Stimulated activated naive CD8-positive, alpha-beta T cell treated with anti-CD3 and anti-CD28 coated beads, Interleukin-15, amount 100 ng/mL, for 72 hours (primary cell): ENCODE measurements around the gene LGALS1.

ENCODE experiments used
- ATAC-seq: fragments of 150-1000 bp; cut with Tn5 transposase; 2 replicates; pipeline ENCODE4 v1.10.0; 2021; ENCODE audit warnings: mild to moderate bottlenecking, moderate library complexity
- DNase-seq, 2 donors: peaks; one replicate each; pipeline ENCODE4 v3.0.0; 2021 to 2022
- H3K27ac Mint-ChIP-seq, 2 donors: one replicate each; pipeline ENCODE4 v1.8.0; 2022; ENCODE audit warnings: mild to moderate bottlenecking in 2 of 2, mixed read lengths in 2 of 2, moderate library complexity in 2 of 2
- H3K27me3 Mint-ChIP-seq: one replicate; pipeline ENCODE4 v1.8.0; 2022; ENCODE audit warnings: mixed read lengths
- H3K4me1 Mint-ChIP-seq: one replicate; pipeline ENCODE4 v1.8.0; 2022; ENCODE audit warnings: mild to moderate bottlenecking, mixed read lengths
- H3K4me3 Mint-ChIP-seq, 2 donors: one replicate each; pipeline ENCODE4 v1.8.0; 2022; ENCODE audit warnings: mild to moderate bottlenecking in 2 of 2, mixed read lengths in 2 of 2, moderate library complexity in 1 of 2
- H3K9me3 Mint-ChIP-seq, 2 donors: one replicate each; pipeline ENCODE4 v1.8.0; 2022; ENCODE audit warnings: mixed read lengths in 2 of 2

LGALS1 gene

DNA sequence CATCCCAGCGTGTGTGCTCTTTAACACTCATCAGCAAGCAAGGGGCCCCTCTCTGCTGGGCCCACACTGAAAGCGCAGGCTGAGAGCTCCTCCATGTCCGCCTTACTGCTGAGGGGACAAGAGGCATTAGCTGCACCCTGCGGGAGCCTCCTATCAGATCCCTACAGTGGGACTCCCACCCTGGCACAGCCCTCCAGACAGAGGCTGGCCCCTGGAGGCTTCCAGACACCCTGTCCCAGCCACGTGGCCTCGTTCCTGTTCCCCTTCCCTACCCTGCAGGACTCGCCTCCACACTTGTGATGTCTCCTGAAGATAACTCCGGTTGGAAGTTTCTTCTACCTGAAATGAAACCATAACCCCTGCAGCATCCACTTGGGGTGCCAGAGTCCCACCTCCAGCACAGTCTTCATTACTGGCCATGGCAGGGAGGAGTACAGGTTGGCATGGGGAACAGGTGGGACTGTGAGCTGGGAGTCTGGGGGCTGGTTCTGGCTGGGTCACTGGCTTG is 41.0 kb upstream of the LGALS1 start:
- peak in 1 of 2 donors; percentile 40 for DNase-seq
- H3K4me1 Mint-ChIP-seq: peaks cover 88% of the 10 kb centered on the region
- ATAC-seq: no peak

DNA sequence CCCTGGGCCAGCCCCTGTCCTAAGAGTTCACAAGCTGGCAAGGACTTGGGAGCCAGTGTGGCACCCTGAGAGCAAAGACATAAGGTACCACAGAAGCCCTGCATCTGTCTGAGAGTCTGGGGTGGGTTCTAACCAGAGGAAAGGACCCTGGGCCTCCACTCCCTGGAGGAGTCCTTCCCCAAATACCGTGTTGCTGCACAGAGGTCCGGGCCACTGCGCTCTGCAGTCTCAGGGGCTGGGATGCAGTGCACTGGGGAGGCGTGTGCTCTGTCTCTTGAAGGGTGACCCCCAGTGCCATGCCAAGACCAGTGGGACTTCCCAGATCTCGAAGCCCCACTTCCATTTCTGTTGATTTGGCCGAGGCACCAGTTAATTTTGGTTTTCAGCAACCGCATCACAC is 40.3 kb upstream of the LGALS1 start:
- ATAC-seq: no peak
- Mint-ChIP-seq H3K4me3 (peak overlapping the region; percentile 73 to 86), H3K4me1 (peaks cover 86% of the 10 kb centered on the region), H3K27ac (peak overlapping the region in 1 of 2 donors; percentile 91), H3K9me3 (no peaks in the 10 kb centered on the region), H3K27me3 (no peaks in the 10 kb centered on the region)
- DNase-seq: no peak

More for the DNA sequence above, 41.0 kb upstream of the LGALS1 start:
- Mint-ChIP-seq H3K27me3 (no peaks in the 10 kb centered on the region), H3K4me3 (peak overlapping the region; percentile 73 to 86), H3K27ac (peak overlapping the region; percentile 64 to 91), H3K9me3 (no peaks in the 10 kb centered on the region)

DNA sequence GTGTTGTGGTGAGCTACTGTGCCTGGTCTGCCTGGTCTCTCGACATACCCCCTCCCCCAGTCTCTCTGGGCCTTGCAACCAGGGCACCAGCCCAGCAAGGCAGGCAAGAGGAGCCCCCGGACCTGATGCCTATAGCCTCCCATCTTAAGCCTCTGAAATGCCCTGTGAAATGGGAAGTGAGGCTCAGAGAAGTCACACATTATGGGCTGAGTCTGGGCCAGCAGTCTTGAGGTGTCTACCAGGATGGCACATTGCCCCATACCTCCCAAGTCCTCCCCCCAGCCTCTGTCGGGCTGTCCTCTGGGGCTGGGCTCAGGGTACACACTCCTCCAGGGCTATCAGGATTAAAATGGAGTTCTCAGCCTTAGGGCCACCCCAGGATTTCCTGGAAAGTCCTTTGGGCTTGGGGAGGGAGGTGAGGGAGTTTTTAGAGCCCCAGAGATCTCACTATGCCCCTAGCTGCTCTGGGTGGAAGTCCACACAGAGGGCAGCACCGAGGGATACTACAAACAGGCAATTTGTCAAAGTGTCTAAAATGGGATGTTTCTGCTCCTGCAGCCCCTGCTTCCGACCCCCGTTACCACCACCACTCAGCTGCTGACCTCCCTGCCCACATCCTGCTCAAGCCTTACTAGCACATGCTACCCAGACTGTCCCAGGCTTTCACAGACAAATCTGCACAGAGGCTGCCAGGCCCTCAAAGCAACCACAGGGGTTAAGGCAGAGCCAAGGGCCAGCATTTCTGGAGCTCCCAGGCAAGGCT is 39.1 kb upstream of the LGALS1 start:
- DNase-seq (peak in 1 of 2 donors; percentile 57), ATAC-seq (no peak)
- Mint-ChIP-seq H3K4me1 (peaks cover 89% of the 10 kb centered on the region), H3K27me3 (no peaks in the 10 kb centered on the region), H3K9me3 (no peaks in the 10 kb centered on the region), H3K27ac (peak overlapping the region; percentile 12 to 88), H3K4me3 (peak overlapping the region in 1 of 2 donors; percentile 71)

DNA sequence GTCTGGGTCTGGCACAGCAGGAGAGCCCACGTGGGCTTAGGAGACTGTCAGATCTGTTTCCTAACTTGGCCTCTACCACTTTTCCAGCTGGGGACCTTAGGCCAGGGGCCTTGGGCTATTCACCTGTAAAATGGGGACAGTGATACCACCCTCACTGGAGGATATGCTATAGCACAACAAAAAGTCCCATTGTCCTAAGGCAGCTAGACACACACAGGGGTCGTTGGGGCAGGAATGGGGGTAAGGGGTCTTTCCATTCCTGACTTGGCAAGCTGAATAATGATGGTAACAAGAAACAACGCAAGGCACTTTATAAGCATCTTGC is 38.5 kb upstream of the LGALS1 start:
- peaks cover 89% of the 10 kb centered on the region for H3K4me1 Mint-ChIP-seq
- peak overlapping the region in 1 of 2 donors; percentile 71 for H3K4me3 Mint-ChIP-seq
- H3K27ac Mint-ChIP-seq: peak overlapping the region in 1 of 2 donors; percentile 88
- no peaks in the 10 kb centered on the region for H3K9me3 Mint-ChIP-seq
- H3K27me3 Mint-ChIP-seq: no peaks in the 10 kb centered on the region
- ATAC-seq: no peak
- DNase-seq: no peak

DNA sequence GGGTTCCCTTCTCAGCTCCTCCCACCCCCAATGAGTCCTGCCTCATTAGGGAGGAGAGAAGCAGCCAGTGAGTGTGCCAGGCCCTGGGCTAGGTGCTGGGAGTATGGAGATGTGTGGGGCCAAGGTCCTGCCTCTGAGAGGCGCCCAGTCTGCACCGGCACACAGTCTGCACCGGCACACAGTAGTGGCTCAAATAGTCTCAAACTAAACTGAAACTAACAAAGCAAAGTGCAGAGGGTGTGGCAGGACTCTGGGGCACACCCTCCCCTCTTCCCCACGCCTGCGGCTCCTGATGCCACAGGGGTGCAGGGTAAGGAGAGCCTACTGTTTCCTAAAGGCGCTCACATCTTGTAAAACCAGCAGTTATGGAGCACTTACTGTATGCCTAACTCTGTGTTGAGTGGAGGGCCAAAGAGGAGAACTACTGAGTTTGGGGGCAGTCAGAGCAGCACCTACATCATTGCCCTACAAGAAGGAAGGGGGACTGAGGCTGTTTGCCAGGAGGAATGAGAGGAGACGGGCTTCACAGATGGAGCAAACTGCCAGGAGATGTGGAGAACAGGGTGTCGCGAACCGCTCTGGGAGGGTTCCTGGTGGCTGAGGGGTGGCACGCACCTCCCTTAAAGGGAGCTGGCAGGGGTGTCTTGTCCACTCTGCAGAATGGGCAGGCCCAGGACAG is 36.9 kb upstream of the LGALS1 start:
- DNase-seq: peak; percentile 42 to 44
- H3K27ac Mint-ChIP-seq: peak overlapping the region; percentile 46 to 61

DNA sequence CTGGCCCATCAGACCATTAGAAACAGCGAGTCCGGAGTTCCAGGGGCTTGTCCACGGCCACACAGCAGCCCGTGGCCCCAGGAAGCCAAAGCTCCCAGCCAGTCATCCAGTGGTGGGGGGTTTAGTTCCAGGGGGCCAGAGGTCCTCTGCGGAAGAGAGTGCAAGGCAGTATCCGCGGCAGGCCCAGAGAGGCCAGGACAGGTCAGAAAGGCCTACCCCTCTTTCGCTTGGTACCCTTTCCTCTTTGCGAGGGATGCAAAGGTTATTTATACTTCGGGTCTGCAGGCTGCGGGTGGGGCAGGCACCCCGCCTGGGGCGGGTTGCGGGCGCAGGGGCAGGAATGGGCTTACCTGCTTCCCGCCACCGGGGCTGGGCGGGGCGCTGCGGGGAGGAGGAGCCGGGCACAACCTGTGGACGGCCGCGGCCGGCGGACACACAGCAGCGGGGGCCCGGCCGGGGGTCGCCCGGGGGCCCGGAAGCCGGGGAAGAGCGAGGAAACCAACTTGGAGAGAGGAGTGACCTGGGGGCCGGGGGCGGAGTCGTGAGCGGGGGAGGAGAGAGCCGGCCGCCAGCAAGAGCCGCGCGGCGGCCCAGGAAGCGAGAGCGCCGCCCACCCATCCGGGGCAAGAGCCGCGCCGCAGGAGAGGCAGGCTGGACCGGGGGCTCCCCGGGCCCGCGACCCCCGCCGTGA is 36.2 kb upstream of the LGALS1 start, which contains the start of gene SH3BP1:
TSS of gene SH3BP1 (plus strand) at position 600 of the 691 bp plus-strand sequence. CDS start 119 bp downstream, outside the sequence.
- peak; percentile 52 for ATAC-seq
- Mint-ChIP-seq H3K9me3 (no peaks in the 10 kb centered on the region), H3K4me1 (peaks cover 89% of the 10 kb centered on the region)

More for the DNA sequence above, 36.9 kb upstream of the LGALS1 start:
- Mint-ChIP-seq H3K4me3 (peak overlapping the region; percentile 98), H3K9me3 (no peaks in the 10 kb centered on the region), H3K4me1 (peaks cover 89% of the 10 kb centered on the region), H3K27me3 (no peaks in the 10 kb centered on the region)
- peak; percentile 15 for ATAC-seq

DNA sequence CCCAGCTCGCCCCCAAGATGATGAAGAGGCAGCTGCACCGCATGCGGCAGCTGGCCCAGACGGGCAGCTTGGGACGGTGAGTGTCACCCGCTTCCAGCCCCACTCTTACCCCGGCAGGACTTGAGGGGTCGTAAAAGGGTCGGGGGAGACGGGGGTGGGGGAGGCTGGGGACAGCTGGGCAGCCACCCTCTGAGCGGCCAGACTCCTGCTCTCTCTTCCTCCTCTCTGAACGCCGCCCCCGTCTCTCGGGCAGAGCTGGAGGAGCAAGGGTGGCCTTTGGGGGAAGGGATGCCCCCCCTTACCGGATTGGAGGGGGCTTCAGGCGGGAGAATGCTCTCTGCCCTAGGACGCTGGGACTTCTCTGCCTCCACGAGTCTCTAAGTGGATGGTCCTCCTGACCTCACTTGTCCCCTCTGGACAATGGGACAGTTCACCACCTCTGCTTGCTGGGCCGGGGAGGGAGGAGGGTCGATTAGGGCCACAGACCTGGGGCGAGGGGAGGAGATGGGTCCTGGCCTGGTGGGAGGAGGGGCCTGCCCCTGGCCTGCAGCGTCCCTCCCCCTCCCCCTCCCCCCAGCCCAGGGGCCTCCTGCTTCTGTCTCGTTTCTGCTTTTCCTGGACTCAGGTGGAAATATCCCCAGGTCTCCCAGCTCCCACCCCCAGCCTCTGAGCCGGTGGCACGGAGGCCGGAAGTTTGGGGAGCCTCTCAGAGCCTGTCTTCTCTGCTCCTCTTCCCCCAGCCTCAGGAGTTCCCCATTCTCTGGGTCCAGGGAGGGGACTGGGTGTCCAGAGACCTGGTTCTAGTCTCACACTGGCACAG is 35.5 kb upstream of the LGALS1 start:
- DNase-seq (peak in 1 of 2 donors; percentile 35), ATAC-seq (peak; percentile 9)
- H3K4me1 Mint-ChIP-seq: peaks cover 89% of the 10 kb centered on the region
- H3K27me3 Mint-ChIP-seq: no peaks in the 10 kb centered on the region
- H3K9me3 Mint-ChIP-seq: no peaks in the 10 kb centered on the region
- H3K27ac Mint-ChIP-seq: peak overlapping the region; percentile 98 to 99
- H3K4me3 Mint-ChIP-seq: peak overlapping the region; percentile 98

More for the DNA sequence above, 36.2 kb upstream of the LGALS1 start, which contains the start of gene SH3BP1:
- peak within 1 kb of the TSS; percentile 98 to 99 for H3K27ac Mint-ChIP-seq
- H3K4me3 Mint-ChIP-seq: peak within 1 kb of the TSS; percentile 98
- DNase-seq: peak; percentile 60 to 64
- H3K27me3 Mint-ChIP-seq: no peaks in the 10 kb centered on the region

GRCh38 chr22:37640591-37641560 is 34.6 kb upstream of the LGALS1 start:
- H3K4me1 Mint-ChIP-seq: peaks cover 81% of the 10 kb centered on the region

GRCh38 chr22:37641561-37641949 is 33.9 kb upstream of the LGALS1 start:
- ATAC-seq (no peak), DNase-seq (no peak)
- Mint-ChIP-seq H3K27me3 (no peaks in the 10 kb centered on the region), H3K4me3 (peak overlapping the region; percentile 98), H3K4me1 (peaks cover 77% of the 10 kb centered on the region), H3K27ac (peak overlapping the region in 1 of 2 donors; percentile 2), H3K9me3 (no peaks in the 10 kb centered on the region)

More at GRCh38 chr22:37640591-37641560, 34.6 kb upstream of the LGALS1 start:
- Mint-ChIP-seq H3K27me3 (no peaks in the 10 kb centered on the region), H3K9me3 (no peaks in the 10 kb centered on the region), H3K4me3 (peak overlapping the region; percentile 98), H3K27ac (peak overlapping the region; percentile 98 to 99)
- no peak for DNase-seq
- ATAC-seq: no peak

GRCh38 chr22:37643225-37643847 is 32.1 kb upstream of the LGALS1 start:
- Mint-ChIP-seq H3K27me3 (no peaks in the 10 kb centered on the region), H3K27ac (peak overlapping the region in 1 of 2 donors; percentile 59), H3K9me3 (no peaks in the 10 kb centered on the region), H3K4me3 (peak overlapping the region; percentile 36 to 56), H3K4me1 (peaks cover 66% of the 10 kb centered on the region)
- ATAC-seq (peak; percentile 73), DNase-seq (peak; percentile 84 to 85)

DNA sequence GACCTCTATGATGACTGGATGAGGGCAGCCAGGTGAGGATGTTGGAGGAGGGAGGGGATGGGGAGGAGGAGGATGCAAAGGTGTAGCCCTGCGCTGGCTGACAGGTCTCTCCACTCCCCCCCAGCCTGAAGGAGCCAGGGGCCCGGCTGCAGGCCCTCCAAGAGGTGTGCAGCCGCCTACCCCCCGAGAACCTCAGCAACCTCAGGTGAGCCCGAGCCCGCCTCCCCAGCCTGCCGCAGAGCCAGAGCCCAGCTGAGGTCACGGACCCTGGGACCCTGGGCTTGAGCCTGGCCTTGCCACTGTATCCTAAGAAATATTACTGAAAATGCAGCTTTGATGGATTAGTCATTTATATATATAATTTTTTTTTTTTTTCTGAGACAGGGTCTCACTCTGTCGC is 28.1 kb upstream of the LGALS1 start:
- no peak overlapping the region for H3K4me3 Mint-ChIP-seq
- peak overlapping the region in 1 of 2 donors; percentile 6 for H3K27ac Mint-ChIP-seq
- no peaks in the 10 kb centered on the region for H3K9me3 Mint-ChIP-seq
- no peaks in the 10 kb centered on the region for H3K27me3 Mint-ChIP-seq
- DNase-seq: no peak
- no peak for ATAC-seq
- peaks cover 36% of the 10 kb centered on the region for H3K4me1 Mint-ChIP-seq

GRCh38 chr22:37647928-37648327 is 27.5 kb upstream of the LGALS1 start:
- Mint-ChIP-seq H3K4me1 (peaks cover 30% of the 10 kb centered on the region), H3K27ac (peak overlapping the region in 1 of 2 donors; percentile 6), H3K4me3 (no peak overlapping the region), H3K27me3 (no peaks in the 10 kb centered on the region), H3K9me3 (no peaks in the 10 kb centered on the region)
- ATAC-seq (no peak), DNase-seq (no peak)

DNA sequence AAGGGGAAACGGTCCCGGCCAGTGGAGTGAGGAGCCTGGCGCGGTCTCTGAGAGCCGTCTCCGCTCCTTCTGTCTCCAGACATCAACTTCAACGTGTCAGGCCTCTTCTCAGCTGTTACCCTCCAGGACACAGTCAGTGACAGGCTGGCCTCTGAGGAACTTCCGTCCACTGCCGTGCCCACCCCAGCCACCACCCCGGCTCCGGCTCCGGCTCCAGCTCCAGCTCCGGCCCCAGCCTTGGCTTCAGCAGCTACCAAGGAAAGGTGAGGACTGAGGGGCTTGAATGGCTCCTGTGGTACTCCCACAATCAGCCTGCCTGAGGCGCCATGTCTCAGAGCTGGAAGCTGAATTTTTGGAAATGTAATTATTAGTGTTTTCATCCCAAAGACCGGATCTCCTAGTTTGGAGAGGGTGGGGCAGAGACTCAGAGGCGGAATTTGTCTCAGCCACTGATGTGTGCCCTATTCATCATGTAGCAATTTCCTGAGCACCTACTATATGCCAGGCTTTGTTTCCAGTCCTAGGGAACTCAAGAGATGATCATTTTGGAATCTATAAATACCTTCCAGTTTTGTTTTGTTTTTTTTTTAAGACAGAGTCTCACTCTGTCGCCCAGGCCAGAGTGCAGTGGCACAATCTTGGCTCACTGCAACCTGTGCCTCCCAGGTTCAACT is 24.8 kb upstream of the LGALS1 start:
- ATAC-seq (no peak), DNase-seq (no peak)
- Mint-ChIP-seq H3K27me3 (no peaks in the 10 kb centered on the region), H3K27ac (no peak overlapping the region), H3K4me3 (no peak overlapping the region), H3K4me1 (peaks cover 9% of the 10 kb centered on the region), H3K9me3 (no peaks in the 10 kb centered on the region)
